GM23248 (cell line): ENCODE measurements around the gene TMEM192.
"Not testable (repeated sequence)": the region's sequence is repeated elsewhere in the genome, so short reads cannot be mapped to it uniquely, and the experiment has no call there.

Experiments
- EZH2 ChIP-seq: fragments of 200-600 bp; sonication (generic); IDR thresholded peaks from 2 replicates; pipeline ENCODE4 v1.6.1; 2018; ENCODE audit warnings: antibody characterized with exemption, mild to moderate bottlenecking; ENCODE audit not compliant: insufficient read depth, poor library complexity, severe bottlenecking
- EZH2phosphoT487 ChIP-seq: fragments of 200-600 bp; sonication (generic); IDR thresholded peaks from 2 replicates; pipeline ENCODE4 v1.6.1; 2018; ENCODE audit warnings: antibody characterized with exemption, moderate library complexity, mild to moderate bottlenecking, low read depth; ENCODE audit not compliant: insufficient read depth

GRCh38 chr4:165092187-165092586, 20.5 kb downstream of the TMEM192 start:
- TF ChIP-seq EZH2phosphoT487, EZH2: not testable (repeated sequence)
